ENCODE results near the gene BFSP2.

The BFSP2 gene

DNA sequence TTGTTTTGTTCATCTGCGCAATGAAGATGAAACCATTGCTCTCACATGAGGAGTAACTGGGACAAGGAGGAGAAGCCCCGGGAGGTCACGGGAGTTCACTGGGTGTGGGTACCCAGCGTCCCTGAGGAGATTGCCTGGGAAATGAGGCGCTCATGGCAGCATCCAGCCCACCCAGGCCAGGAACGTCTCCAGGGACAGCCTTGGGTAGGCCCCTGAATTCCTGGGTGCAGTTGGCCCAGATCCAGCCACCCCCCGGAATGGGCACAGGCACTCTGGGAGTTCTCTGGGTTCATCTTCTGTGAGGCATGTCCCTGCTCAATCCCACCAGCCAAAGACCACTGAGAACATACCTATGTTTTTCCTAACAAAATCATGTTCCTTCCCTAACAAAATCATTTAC is 18.5 kb downstream of the BFSP2 start:
- H3K9ac ChIP-seq (ENCODE audit: low read length) = no peak overlapping the region
- H2AFZ ChIP-seq (ENCODE audit: low read length) = no peak overlapping the region
- no peaks in the 10 kb centered on the region for H3F3A ChIP-seq (ENCODE audit: insufficient read depth, low read length)
- TF ChIP-seq EZH2 (IDR thresholded peaks at IDR 0.05; ENCODE audit: borderline replicate concordance, low read length) = no peak
- TF ChIP-seq, protein P1, sequence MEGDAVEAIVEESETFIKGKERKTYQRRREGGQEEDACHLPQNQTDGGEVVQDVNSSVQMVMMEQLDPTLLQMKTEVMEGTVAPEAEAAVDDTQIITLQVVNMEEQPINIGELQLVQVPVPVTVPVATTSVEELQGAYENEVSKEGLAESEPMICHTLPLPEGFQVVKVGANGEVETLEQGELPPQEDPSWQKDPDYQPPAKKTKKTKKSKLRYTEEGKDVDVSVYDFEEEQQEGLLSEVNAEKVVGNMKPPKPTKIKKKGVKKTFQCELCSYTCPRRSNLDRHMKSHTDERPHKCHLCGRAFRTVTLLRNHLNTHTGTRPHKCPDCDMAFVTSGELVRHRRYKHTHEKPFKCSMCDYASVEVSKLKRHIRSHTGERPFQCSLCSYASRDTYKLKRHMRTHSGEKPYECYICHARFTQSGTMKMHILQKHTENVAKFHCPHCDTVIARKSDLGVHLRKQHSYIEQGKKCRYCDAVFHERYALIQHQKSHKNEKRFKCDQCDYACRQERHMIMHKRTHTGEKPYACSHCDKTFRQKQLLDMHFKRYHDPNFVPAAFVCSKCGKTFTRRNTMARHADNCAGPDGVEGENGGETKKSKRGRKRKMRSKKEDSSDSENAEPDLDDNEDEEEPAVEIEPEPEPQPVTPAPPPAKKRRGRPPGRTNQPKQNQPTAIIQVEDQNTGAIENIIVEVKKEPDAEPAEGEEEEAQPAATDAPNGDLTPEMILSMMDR (IDR thresholded peaks at IDR 0.05; ENCODE audit: low read length) = no peak
- no peaks in the 10 kb centered on the region for H3K79me2 ChIP-seq (ENCODE audit: insufficient read depth, low read length)
- H3K36me3 ChIP-seq (ENCODE audit: insufficient read depth, low read length) = no peaks in the 10 kb centered on the region
- no peak overlapping the region for H3K4me3 ChIP-seq (ENCODE audit: low read depth, low read length, poor library complexity, severe bottlenecking)
- no peaks in the 10 kb centered on the region for H3K9me2 ChIP-seq (ENCODE audit: low read depth, low read length)
- H3K9me3 ChIP-seq (ENCODE audit: low read length) = no peaks in the 10 kb centered on the region
- no peaks in the 10 kb centered on the region for H3K27me3 ChIP-seq (ENCODE audit: insufficient read depth, low read length)
- no peak overlapping the region for H3K4me2 ChIP-seq (ENCODE audit: low read length)
- no peaks in the 10 kb centered on the region for H3K4me1 ChIP-seq (ENCODE audit: insufficient read depth, low read length, severe bottlenecking)
- H3K27ac ChIP-seq (ENCODE audit: low read depth, low read length, poor library complexity, severe bottlenecking) = no peak overlapping the region
- H4K20me1 ChIP-seq (ENCODE audit: insufficient read depth, low read length) = no peaks in the 10 kb centered on the region

DNA sequence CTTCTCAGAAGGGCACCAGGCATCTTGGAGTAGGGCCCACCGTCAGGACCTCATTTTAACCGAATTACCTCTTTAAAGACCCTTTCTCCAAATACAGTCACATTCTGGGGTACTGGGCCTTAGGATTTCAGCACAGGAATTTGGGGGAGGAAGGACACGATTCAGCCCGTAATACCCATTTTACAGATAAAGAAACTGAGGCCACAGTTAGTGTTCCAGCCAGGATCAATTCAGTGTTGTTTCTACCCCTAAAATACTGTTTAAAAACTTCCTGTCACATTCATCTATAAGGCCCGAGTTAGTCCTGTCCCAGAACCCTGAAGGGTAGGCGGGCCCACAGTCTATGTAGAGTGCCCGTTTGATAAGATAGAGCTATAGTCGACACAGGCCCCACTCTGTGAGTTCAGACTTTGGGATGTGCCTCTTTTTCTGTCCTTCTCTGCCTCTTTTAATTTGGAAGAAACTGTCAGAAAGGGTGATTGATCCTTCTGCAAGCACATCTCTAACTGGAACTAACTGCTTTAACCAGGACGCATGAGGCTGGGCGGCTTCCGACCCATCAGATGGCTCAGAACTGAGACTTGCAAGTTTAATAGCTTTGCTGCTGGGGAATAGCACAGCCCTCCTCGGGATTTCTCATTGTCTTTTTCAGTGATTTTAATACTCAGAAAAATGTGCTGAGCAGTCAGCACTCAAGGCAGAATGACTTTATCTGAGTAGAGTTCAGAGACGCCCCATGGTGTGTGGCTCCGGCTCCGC is 19.5 kb downstream of the BFSP2 start:
- Histone ChIP-seq H4K20me1 (ENCODE audit: insufficient read depth, low read length) (no peaks in the 10 kb centered on the region), H3K27ac (ENCODE audit: low read depth, low read length, poor library complexity, severe bottlenecking) (no peak overlapping the region), H3K4me1 (ENCODE audit: insufficient read depth, low read length, severe bottlenecking) (peaks cover 9% of the 10 kb centered on the region), H3K4me3 (ENCODE audit: low read depth, low read length, poor library complexity, severe bottlenecking) (no peak overlapping the region), H3K27me3 (ENCODE audit: insufficient read depth, low read length) (no peaks in the 10 kb centered on the region), H3F3A (ENCODE audit: insufficient read depth, low read length) (no peaks in the 10 kb centered on the region), H2AFZ (ENCODE audit: low read length) (no peak overlapping the region), H3K9me2 (ENCODE audit: low read depth, low read length) (no peaks in the 10 kb centered on the region), H3K79me2 (ENCODE audit: insufficient read depth, low read length) (no peaks in the 10 kb centered on the region), H3K36me3 (ENCODE audit: insufficient read depth, low read length) (no peaks in the 10 kb centered on the region), H3K9me3 (ENCODE audit: low read length) (no peaks in the 10 kb centered on the region), H3K4me2 (ENCODE audit: low read length) (no peak overlapping the region), H3K9ac (ENCODE audit: low read length) (no peak overlapping the region)
- TF ChIP-seq, protein P1 (IDR thresholded peaks at IDR 0.05; ENCODE audit: low read length) = no peak
- TF ChIP-seq EZH2 (IDR thresholded peaks at IDR 0.05; ENCODE audit: borderline replicate concordance, low read length) = no peak

DNA sequence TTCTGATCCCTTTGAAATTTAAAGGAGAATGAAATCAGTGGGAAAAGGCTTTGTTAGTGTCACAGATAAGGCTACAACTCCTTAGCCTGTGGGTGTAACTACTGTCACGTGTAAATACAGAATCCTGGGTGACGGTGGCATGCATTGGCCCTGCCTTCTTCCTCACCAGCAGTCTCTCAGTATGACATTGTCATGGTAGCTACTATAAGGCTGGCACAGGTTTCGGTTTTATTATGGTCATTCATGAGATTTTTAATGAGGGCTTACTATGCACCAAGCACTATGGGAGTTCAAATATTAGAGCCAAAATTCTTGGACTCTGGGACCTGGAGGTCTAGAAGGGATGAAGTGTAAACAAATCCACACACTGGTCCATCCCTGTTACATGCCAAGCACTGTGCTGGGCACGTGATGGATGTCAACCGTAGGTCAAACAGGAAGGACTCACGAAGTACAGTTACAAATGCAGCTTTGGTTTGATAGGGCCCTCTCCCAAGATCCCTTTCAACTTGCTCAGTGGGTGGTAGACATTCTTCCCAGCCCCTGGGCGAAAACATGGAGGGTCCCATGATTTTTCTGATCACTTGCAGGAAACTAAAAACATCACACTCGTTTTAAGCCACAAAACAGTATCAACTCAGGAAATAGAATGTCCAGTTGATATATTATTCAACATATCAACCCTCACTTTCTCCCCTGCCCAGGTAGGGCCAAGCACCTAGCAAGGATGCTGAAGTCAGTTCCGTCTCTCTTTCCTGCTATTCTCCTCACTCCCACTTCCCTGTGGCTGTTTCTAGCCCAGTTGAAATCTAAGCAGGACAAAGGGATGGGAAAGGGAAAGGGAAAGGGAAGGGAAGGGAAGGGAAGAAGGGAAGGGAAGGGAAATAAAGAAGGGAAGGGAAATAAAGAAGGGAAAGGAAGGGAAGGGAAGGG is 25.3 kb downstream of the BFSP2 start:
- Histone ChIP-seq H4K20me1 (ENCODE audit: insufficient read depth, low read length) (no peaks in the 10 kb centered on the region), H3K9me2 (ENCODE audit: low read depth, low read length) (no peaks in the 10 kb centered on the region), H2AFZ (ENCODE audit: low read length) (no peak overlapping the region), H3K9ac (ENCODE audit: low read length) (no peak overlapping the region), H3K4me3 (ENCODE audit: low read depth, low read length, poor library complexity, severe bottlenecking) (no peak overlapping the region), H3K27me3 (ENCODE audit: insufficient read depth, low read length) (no peaks in the 10 kb centered on the region), H3K79me2 (ENCODE audit: insufficient read depth, low read length) (no peaks in the 10 kb centered on the region), H3K27ac (ENCODE audit: low read depth, low read length, poor library complexity, severe bottlenecking) (peak overlapping the region; percentile 0), H3K36me3 (ENCODE audit: insufficient read depth, low read length) (peaks cover 9% of the 10 kb centered on the region; the same call in 1 of the 2 replicates), H3K4me2 (ENCODE audit: low read length) (no peak overlapping the region; the same call in 1 of the 2 replicates), H3K4me1 (ENCODE audit: insufficient read depth, low read length, severe bottlenecking) (peaks cover 29% of the 10 kb centered on the region), H3F3A (ENCODE audit: insufficient read depth, low read length) (peaks cover 3% of the 10 kb centered on the region; the same call in 1 of the 2 replicates), H3K9me3 (ENCODE audit: low read length) (no peaks in the 10 kb centered on the region)
- TF ChIP-seq, protein P1 (IDR thresholded peaks at IDR 0.05; ENCODE audit: low read length) = no peak
- TF ChIP-seq EZH2 (IDR thresholded peaks at IDR 0.05; ENCODE audit: borderline replicate concordance, low read length) = no peak
